Brain microvascular endothelial cell (primary cell): Measurements from ENCODE around the gene MTOR.

ENCODE experiments used
- DNase-seq: peaks from one replicate; pipeline ENCODE4 v3.0.0-alpha.2; 2020
- H3K27ac ChIP-seq: fragments of 250-450 bp; sonication (Bioruptor Pico); 2 replicates; pipeline ENCODE4 v1.5.1; 2020; ENCODE audit warnings: mild to moderate bottlenecking, moderate library complexity
- H3K27me3 ChIP-seq: fragments of 250-450 bp; sonication (Bioruptor Pico); replicated peaks from 2 replicates; pipeline ENCODE4 v1.5.1; 2020; ENCODE audit warnings: mild to moderate bottlenecking
- H3K36me3 ChIP-seq: fragments of 250-450 bp; sonication (Bioruptor Pico); replicated peaks from 2 replicates; pipeline ENCODE4 v1.5.1; 2020; ENCODE audit warnings: mild to moderate bottlenecking
- H3K4me3 ChIP-seq: 2 replicates; pipeline ENCODE4 v1.5.1; 2011; ENCODE audit warnings: low read depth, mild to moderate bottlenecking, control low read depth, low read length, moderate library complexity
- in situ Hi-C: cut with HindIII; loops from 2 replicates; pipeline ENCODE4 v1.10.0; 2017; ENCODE audit warnings: low sequenced_read_pairs, low pct_ligation_motif_present
- TF ChIP-seq, protein P1 (sequence below): IDR thresholded peaks from 2 replicates; pipeline ENCODE4 v1.5.1; 2011; ENCODE audit warnings: low read depth, mild to moderate bottlenecking, moderate library complexity, low read length, control low read depth, inconsistent platforms; ENCODE audit errors: missing control alignments

The MTOR gene

DNA sequence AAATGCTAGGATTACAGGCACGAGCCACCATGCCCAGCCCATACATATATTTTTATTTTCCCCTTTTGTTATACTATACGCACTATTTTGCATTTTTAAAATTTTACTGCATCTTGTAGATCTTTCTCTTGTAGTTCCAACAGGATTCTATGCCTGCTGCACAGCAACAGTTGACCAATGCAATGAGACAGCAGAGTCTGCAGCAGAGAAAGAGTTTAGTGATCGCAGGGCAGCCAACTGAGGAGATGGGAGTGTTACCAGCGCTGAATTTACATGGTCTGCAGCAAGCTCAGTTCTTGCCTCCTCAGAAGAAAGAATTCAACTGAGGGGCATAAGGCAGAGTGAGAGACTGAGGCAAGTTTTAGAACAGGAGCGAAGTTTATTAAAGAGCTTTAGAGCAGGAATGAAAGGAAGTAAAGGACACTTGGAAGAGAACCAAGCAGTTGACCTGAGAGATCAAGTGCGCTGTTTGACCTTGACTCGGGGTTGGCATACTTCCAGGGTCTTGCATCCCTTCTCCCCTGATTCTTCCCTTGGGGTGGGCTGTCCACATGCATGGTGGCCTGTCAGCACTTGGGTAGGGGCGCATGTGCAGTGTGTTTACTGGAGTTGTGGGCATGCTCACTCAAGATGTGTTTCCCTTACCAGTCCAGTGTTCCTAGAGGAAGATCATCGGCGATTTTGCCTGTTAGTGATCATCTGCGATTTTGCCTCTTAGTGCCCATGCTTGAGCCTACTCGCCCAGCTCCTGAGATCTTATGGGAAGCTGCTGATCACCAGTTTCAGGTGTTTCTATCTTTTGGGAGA lies 4.1 kb upstream of the MTOR start:
- H3K4me3 ChIP-seq, result no peak overlapping the region
- in situ Hi-C loops, result no loop called here
- DNase-seq, result no peak
- no peak overlapping the region for H3K27ac ChIP-seq
- TF ChIP-seq, protein P1, sequence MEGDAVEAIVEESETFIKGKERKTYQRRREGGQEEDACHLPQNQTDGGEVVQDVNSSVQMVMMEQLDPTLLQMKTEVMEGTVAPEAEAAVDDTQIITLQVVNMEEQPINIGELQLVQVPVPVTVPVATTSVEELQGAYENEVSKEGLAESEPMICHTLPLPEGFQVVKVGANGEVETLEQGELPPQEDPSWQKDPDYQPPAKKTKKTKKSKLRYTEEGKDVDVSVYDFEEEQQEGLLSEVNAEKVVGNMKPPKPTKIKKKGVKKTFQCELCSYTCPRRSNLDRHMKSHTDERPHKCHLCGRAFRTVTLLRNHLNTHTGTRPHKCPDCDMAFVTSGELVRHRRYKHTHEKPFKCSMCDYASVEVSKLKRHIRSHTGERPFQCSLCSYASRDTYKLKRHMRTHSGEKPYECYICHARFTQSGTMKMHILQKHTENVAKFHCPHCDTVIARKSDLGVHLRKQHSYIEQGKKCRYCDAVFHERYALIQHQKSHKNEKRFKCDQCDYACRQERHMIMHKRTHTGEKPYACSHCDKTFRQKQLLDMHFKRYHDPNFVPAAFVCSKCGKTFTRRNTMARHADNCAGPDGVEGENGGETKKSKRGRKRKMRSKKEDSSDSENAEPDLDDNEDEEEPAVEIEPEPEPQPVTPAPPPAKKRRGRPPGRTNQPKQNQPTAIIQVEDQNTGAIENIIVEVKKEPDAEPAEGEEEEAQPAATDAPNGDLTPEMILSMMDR, result no peak
- no peaks in the 10 kb centered on the region for H3K36me3 ChIP-seq
- H3K27me3 ChIP-seq, result no peaks in the 10 kb centered on the region

DNA sequence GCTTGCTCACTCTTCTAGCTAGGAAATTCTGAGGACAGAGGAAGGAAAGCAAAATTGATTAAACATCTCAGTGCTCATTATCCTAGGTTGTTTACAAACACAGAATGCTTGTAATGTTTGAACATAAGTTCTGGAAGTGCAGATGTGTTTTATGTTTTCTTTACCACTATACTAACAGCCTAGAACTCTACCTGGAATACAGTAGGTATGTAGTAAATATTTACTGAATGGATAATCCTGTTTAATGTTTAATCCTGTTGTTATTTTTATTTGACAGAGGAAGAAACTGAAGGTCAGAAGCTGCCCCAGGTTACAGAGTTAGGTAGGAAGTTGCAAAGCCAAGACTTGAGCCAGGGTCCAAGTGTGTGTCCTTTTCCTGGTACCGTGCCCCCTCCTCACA lies 6.1 kb downstream of the MTOR start:
- no peaks in the 10 kb centered on the region for H3K27me3 ChIP-seq
- H3K27ac ChIP-seq, result no peak overlapping the region
- TF ChIP-seq, protein P1, result no peak
- peaks cover 66% of the 10 kb centered on the region for H3K36me3 ChIP-seq
- in situ Hi-C loops, result no loop called here
- H3K4me3 ChIP-seq, result no peak overlapping the region
- no peak for DNase-seq

DNA sequence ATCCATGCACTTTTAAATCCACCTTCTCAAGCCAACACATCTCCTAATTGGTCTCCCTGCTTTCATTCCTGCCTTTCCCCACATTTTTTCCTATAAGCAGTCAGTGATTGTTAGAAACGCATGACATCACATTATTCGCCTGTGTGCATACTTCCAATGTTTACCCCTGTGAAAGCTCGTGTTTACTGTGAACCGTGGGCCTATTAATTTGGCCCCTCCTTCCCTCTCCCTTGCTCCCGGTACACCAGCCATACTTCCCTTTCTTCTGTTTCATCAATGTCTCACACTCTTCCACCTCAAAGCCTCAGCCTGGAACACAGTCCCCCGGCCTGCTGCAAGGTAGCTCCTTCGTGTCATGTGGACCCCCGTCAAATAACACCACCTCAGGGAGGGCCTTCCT lies 9.1 kb downstream of the MTOR start:
- in situ Hi-C loops, result no loop called here
- TF ChIP-seq, protein P1, result no peak
- peaks cover 62% of the 10 kb centered on the region for H3K36me3 ChIP-seq
- H3K4me3 ChIP-seq, result no peak overlapping the region
- no peak for DNase-seq
- no peak overlapping the region for H3K27ac ChIP-seq
- no peaks in the 10 kb centered on the region for H3K27me3 ChIP-seq

DNA sequence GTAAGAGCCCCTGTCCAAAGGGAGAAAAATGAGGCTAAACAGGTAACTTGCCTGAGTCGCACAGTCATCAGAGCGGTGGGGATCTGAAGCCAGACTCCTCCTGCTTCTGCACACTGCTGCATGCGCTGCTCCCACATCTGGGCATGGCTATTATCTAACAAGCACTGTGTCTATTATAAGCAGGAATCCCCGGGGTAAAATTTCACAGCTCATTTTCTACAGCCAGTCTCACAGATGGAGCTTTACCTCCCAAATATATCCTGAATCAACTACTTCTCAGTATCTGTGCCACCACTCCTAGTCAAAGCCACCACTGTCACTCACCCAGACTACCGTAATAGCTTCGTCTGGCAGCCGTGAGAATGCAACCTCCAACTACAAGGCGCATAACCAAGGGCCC lies 9.8 kb downstream of the MTOR start:
- no peak for DNase-seq
- in situ Hi-C loops, result no loop called here
- Histone ChIP-seq H3K36me3 (peaks cover 62% of the 10 kb centered on the region), H3K27ac (no peak overlapping the region), H3K27me3 (no peaks in the 10 kb centered on the region), H3K4me3 (no peak overlapping the region)
- TF ChIP-seq, protein P1, result no peak

DNA sequence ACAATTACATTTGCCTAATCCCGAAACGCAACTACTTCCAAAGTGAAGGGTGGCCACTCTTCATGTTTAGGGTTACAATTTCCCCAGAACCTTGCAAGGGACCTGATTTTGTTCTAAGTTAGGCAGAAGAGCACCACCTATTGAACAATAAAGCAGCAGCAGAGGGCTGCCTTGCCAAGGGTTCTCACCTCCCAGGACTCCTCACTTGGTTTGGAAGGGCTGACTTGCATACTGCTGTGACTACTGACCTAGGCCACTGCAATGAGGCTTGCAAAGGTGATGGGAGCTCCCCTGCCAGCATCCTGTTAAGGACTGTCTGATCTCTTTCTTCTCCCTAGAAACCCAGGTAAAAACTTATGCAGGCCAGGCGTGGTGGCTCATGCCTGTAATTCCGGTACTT lies 14.2 kb downstream of the MTOR start:
- Histone ChIP-seq H3K27me3 (no peaks in the 10 kb centered on the region), H3K27ac (no peak overlapping the region), H3K36me3 (peaks cover 61% of the 10 kb centered on the region), H3K4me3 (no peak overlapping the region)
- in situ Hi-C loops, result loop anchor here (25.0 kb wide), 1 partner anchor 389 kb away; no protein-coding TSS in a partner anchor
- TF ChIP-seq, protein P1, result no peak
- DNase-seq, result no peak
